Measurements from ENCODE around the gene KCND3.

DNA sequence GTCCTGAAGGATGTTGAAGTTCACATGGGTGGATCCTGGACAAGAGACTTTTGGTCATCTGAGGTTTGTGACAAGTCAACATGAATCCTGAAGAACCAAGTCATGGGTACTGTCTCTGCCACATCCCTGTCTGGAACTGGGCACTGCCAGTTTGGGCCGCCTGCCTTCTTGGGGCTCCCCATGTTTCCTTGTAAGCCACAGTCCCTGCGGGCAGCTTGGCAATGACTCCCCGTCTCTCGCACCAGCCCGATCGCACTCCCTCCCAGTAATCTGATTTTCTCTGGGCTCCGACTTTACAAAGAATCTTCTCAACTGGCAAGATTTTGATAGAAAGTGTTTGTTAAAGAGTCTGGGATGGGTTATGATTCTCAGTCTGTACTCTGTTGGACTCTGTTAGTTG is 153.4 kb downstream of the KCND3 start:
- TF ChIP-seq, protein P1, sequence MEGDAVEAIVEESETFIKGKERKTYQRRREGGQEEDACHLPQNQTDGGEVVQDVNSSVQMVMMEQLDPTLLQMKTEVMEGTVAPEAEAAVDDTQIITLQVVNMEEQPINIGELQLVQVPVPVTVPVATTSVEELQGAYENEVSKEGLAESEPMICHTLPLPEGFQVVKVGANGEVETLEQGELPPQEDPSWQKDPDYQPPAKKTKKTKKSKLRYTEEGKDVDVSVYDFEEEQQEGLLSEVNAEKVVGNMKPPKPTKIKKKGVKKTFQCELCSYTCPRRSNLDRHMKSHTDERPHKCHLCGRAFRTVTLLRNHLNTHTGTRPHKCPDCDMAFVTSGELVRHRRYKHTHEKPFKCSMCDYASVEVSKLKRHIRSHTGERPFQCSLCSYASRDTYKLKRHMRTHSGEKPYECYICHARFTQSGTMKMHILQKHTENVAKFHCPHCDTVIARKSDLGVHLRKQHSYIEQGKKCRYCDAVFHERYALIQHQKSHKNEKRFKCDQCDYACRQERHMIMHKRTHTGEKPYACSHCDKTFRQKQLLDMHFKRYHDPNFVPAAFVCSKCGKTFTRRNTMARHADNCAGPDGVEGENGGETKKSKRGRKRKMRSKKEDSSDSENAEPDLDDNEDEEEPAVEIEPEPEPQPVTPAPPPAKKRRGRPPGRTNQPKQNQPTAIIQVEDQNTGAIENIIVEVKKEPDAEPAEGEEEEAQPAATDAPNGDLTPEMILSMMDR (conservative IDR thresholded peaks at IDR 0.05): no peak
- TF ChIP-seq ZFX (IDR thresholded peaks at IDR 0.05): no peak
